H1 (cell line): ENCODE measurements around the gene ANKRD62. TPM values are rescaled to one million over a fixed set of nuclear protein-coding genes. Genes with fewer than 3 reads are reported as not detected.

Source experiments
- CTCF ChIA-PET: fragments of 300-600 bp; sonication (Branson Sonifier 250); formaldehyde crosslinking; loops from one replicate; lab custom pipeline; 2021; ENCODE audit not compliant: partially characterized antibody; lab: Charles Lee
- POLR2A ChIA-PET: fragments of 300-600 bp; sonication (Branson Sonifier 250); formaldehyde crosslinking; loops from one replicate; lab custom pipeline; 2021; ENCODE audit warnings: inconsistent platforms; ENCODE audit not compliant: partially characterized antibody; lab: Charles Lee
- DNase-seq, 2 experiments: peaks; one replicate each; pipeline versions ENCODE4 v3.0.0 to v3.0.0-alpha.2; 2010 to 2022; ENCODE audit warnings: low spot score in 2 of 2, low read depth in 1 of 2, mixed read lengths in 1 of 2
- FAIRE-seq: peaks from 2 replicates; lab custom pipeline; 2011; peaks lifted over from hg19 to GRCh38; lab: Jason Lieb, UNC
- H2AFZ ChIP-seq: 2 replicates; pipeline ENCODE4 v1.8.1; 2012; ENCODE audit warnings: low read length, inconsistent platforms
- H2AK5ac ChIP-seq: 2 replicates; pipeline ENCODE4 v1.6.1; 2013; ENCODE audit warnings: low read depth, low read length
- H2BK120ac ChIP-seq: replicated peaks from 2 replicates; pipeline ENCODE3; 2013; ENCODE audit warnings: low read depth, low read length, inconsistent platforms
- H2BK12ac ChIP-seq: 2 replicates; pipeline ENCODE4 v1.6.1; 2013; ENCODE audit warnings: low read depth, low read length
- H2BK15ac ChIP-seq: 2 replicates; pipeline ENCODE4 v1.6.1; 2013; ENCODE audit warnings: low read length
- H2BK20ac ChIP-seq: 2 replicates; pipeline ENCODE4 v1.6.1; 2013; ENCODE audit warnings: low read length
- H2BK5ac ChIP-seq: 2 replicates; pipeline ENCODE4 v1.6.1; 2013; ENCODE audit warnings: low read depth, low read length
- H3K14ac ChIP-seq: 2 replicates; pipeline ENCODE4 v1.6.1; 2013; ENCODE audit warnings: inconsistent platforms; ENCODE audit not compliant: insufficient read length
- H3K18ac ChIP-seq: 2 replicates; pipeline ENCODE4 v1.6.1; 2013; ENCODE audit warnings: low read length; ENCODE audit errors: extremely low read depth
- H3K23ac ChIP-seq: 2 replicates; pipeline ENCODE4 v1.6.1; 2013; ENCODE audit warnings: inconsistent platforms; ENCODE audit not compliant: insufficient read length
- H3K23me2 ChIP-seq: 2 replicates; pipeline ENCODE4 v1.6.1; 2013; ENCODE audit warnings: low read depth, low read length
- H3K27ac ChIP-seq: 2 replicates; pipeline ENCODE4 v1.6.1; 2011; ENCODE audit warnings: low read depth, low read length, inconsistent platforms
- H3K27me3 ChIP-seq, 4 experiments: replicated peaks in 1 of 4; 1 replicate in 1 of 4; 2 replicates in 3 of 4; pipeline versions ENCODE4 v1.6.1 to v1.8.1; 2011 to 2013; ENCODE audit warnings: low read length in 3 of 4, mild to moderate bottlenecking in 3 of 4, inconsistent platforms in 2 of 4, mixed read lengths in 2 of 4, moderate library complexity in 1 of 4; ENCODE audit not compliant: control insufficient read depth in 3 of 4, insufficient read depth in 3 of 4; ENCODE audit errors: extremely low read depth in 1 of 4
- H3K36me3 ChIP-seq, 4 experiments: 2 replicates each; pipeline versions ENCODE4 v1.6.1 to v1.8.1; 2011 to 2013; ENCODE audit warnings: mild to moderate bottlenecking in 4 of 4, low read length in 3 of 4, moderate library complexity in 2 of 4, control low read depth in 1 of 4, inconsistent platforms in 1 of 4; ENCODE audit not compliant: insufficient read depth in 4 of 4, control insufficient read depth in 2 of 4
- H3K4ac ChIP-seq: replicated peaks from 2 replicates; pipeline ENCODE3; 2013; ENCODE audit warnings: low read length, low read depth, mixed read lengths, inconsistent platforms; ENCODE audit not compliant: insufficient read length
- H3K4me1 ChIP-seq, 4 experiments: replicated peaks in 1 of 4; 1 replicate in 1 of 4; 2 replicates in 3 of 4; pipeline versions ENCODE4 v1.6.1 to v1.8.1; 2011 to 2013; ENCODE audit warnings: low read length in 3 of 4, inconsistent platforms in 2 of 4, mixed read lengths in 1 of 4; ENCODE audit not compliant: insufficient read depth in 4 of 4, control insufficient read depth in 3 of 4
- H3K4me2 ChIP-seq, 2 experiments: 2 replicates each; pipeline versions ENCODE4 v1.6.1 to v1.8.1; 2011 to 2013; ENCODE audit warnings: low read depth in 2 of 2, low read length in 2 of 2, control low read depth in 1 of 2, inconsistent platforms in 1 of 2, mild to moderate bottlenecking in 1 of 2; ENCODE audit not compliant: insufficient read depth in 1 of 2
- H3K4me3 ChIP-seq, 4 experiments: fragments of 200-600, 300-600 bp in 1 of 4; sonication (generic), shearing (Covaris generic), sonication (Bioruptor Twin) in 1 of 4; 2 replicates each; pipeline versions ENCODE4 v1.5.1 to v1.8.1; 2011 to 2016; ENCODE audit warnings: low read length in 4 of 4, low read depth in 3 of 4, control low read depth in 2 of 4, inconsistent platforms in 2 of 4, mild to moderate bottlenecking in 2 of 4, mixed read lengths in 1 of 4, moderate library complexity in 1 of 4; ENCODE audit not compliant: insufficient read depth in 2 of 4; ENCODE audit errors: extremely low read depth in 1 of 4
- H3K56ac ChIP-seq: replicated peaks from 2 replicates; pipeline ENCODE3; 2013; ENCODE audit warnings: low read depth, mild to moderate bottlenecking, mixed read lengths, low read length, inconsistent platforms; ENCODE audit not compliant: insufficient read length
- H3K79me1 ChIP-seq: 2 replicates; pipeline ENCODE4 v1.6.1; 2013; ENCODE audit warnings: low read depth, low read length, control low read depth
- H3K79me2 ChIP-seq, 2 experiments: 2 replicates each; pipeline versions ENCODE4 v1.6.1 to v1.8.1; 2012 to 2013; ENCODE audit warnings: low read length in 2 of 2, mild to moderate bottlenecking in 2 of 2, inconsistent platforms in 1 of 2; ENCODE audit not compliant: insufficient read depth in 2 of 2, control insufficient read depth in 1 of 2
- H3K9ac ChIP-seq, 4 experiments: replicated peaks in 1 of 4; 1 replicate in 1 of 4; 2 replicates in 3 of 4; pipeline versions ENCODE4 v1.6.1 to v1.8.1; 2011 to 2013; ENCODE audit warnings: low read depth in 3 of 4, low read length in 3 of 4, control low read depth in 2 of 4, mild to moderate bottlenecking in 2 of 4, moderate library complexity in 2 of 4, inconsistent platforms in 1 of 4; ENCODE audit errors: extremely low read depth in 1 of 4
- H3K9me3 ChIP-seq, 2 experiments: 2 replicates each; pipeline versions ENCODE4 v1.6.1 to v1.8.1; 2012 to 2013; ENCODE audit warnings: mild to moderate bottlenecking in 2 of 2, moderate library complexity in 2 of 2, control low read depth in 1 of 2, inconsistent platforms in 1 of 2, low read depth in 1 of 2, low read length in 1 of 2, mixed read lengths in 1 of 2; ENCODE audit not compliant: insufficient read depth in 2 of 2
- H4K20me1 ChIP-seq, 2 experiments: replicated peaks in 1 of 2; 2 replicates each; pipeline versions ENCODE3 to v1.8.1; 2011 to 2013; ENCODE audit warnings: inconsistent platforms in 2 of 2, low read length in 2 of 2, mild to moderate bottlenecking in 1 of 2; ENCODE audit not compliant: insufficient read depth in 2 of 2, control insufficient read depth in 1 of 2
- H4K5ac ChIP-seq: 2 replicates; pipeline ENCODE4 v1.6.1; 2013; ENCODE audit warnings: low read length, low read depth, mixed read lengths, inconsistent platforms; ENCODE audit not compliant: insufficient read length
- H4K8ac ChIP-seq: 2 replicates; pipeline ENCODE4 v1.8.0; 2013; ENCODE audit warnings: mild to moderate bottlenecking, moderate library complexity, low read length, inconsistent platforms; ENCODE audit not compliant: insufficient read depth; ENCODE audit errors: extremely low read depth
- H4K91ac ChIP-seq: replicated peaks from 2 replicates; pipeline ENCODE3; 2013; ENCODE audit warnings: low read length, mixed read lengths, inconsistent platforms; ENCODE audit not compliant: insufficient read length
- HDAC2 ChIP-seq, 2 experiments: fragments of 300-600 bp in 1 of 2; sonication (generic) in 1 of 2; IDR thresholded peaks; 2 replicates each; pipeline ENCODE4 v1.6.1; 2011 to 2012; ENCODE audit warnings: low read depth in 2 of 2, low read length in 2 of 2, mild to moderate bottlenecking in 2 of 2, moderate library complexity in 2 of 2, borderline replicate concordance in 1 of 2, inconsistent platforms in 1 of 2
- POU5F1 ChIP-seq: IDR thresholded peaks from 2 replicates; pipeline ENCODE4 v1.6.1; 2011; ENCODE audit warnings: low read depth, mild to moderate bottlenecking, low read length, moderate library complexity
- RAD21 ChIP-seq, 2 experiments: IDR thresholded peaks in 1 of 2; conservative IDR thresholded peaks in 1 of 2; 2 replicates each; pipeline ENCODE4 v1.6.1; 2011; ENCODE audit warnings: low read depth in 2 of 2, low read length in 2 of 2, improper control_type of control experiment in 1 of 2, inconsistent platforms in 1 of 2, mild to moderate bottlenecking in 1 of 2, moderate library complexity in 1 of 2
- WGBS, 2 experiments: shearing (Covaris generic) in 1 of 2; methylation state at CpG; one replicate each; pipeline versions ENCODE4 v1.1.6 to v1.1.7; 2013 to 2015; ENCODE audit warnings: low lambda C conversion rate in 2 of 2, mixed read lengths in 2 of 2, inconsistent platforms in 1 of 2, low coverage in 1 of 2, missing lambda C conversion rate in 1 of 2; ENCODE audit not compliant: insufficient replicate concordance in 2 of 2, insufficient coverage in 1 of 2, insufficient read length in 1 of 2; ENCODE audit errors: extremely low coverage in 1 of 2, missing lambda C conversion rate in 1 of 2; 5-methylcytosine and 5-hydroxymethylcytosine counted together
- polyA plus RNA-seq, 7 experiments: library from polyadenylated mRNA; depleted of rRNA in 3 of 7; stranded (reverse) in 5 of 7; unstranded in 2 of 7; fragments of >200 nt in 5 of 7; fragments of 200-250 nt in 2 of 7; gene quantifications; 1 replicate in 5 of 7; 2 replicates in 1 of 7; 4 replicates in 1 of 7; pipeline versions ENCODE4 v1.2.1 to v1.2.3, GENCODE V29; 2011 to 2013; ENCODE audit warnings: missing spikeins in 2 of 7, mixed read lengths in 2 of 7
- total RNA-seq: library from RNA; stranded (reverse); fragmentation: NEBNext Ultra II Directional; extraction: Animal tissue kit (Norgen Biotek cat#: 25700); gene quantifications from 2 replicates; pipeline ENCODE4 v1.2.1, GENCODE V29; 2021
- TF ChIP-seq, protein P1 (sequence below), 3 experiments: IDR thresholded peaks; 1 replicate in 2 of 3; 2 replicates in 1 of 3; pipeline versions ENCODE4 v1.5.1 to v1.6.1; 2011; ENCODE audit warnings: low read length in 3 of 3, mild to moderate bottlenecking in 3 of 3, inconsistent platforms in 2 of 3, low read depth in 1 of 3, moderate library complexity in 1 of 3; ENCODE audit not compliant: insufficient read depth in 1 of 3; ENCODE audit errors: control extremely low read depth in 1 of 3

The ANKRD62 gene
- total and polyA plus RNA-seq, 2 of the 8 experiments (the other 6 are each of a cell fraction or from before 2014, with no cell fraction given): not detected

DNA sequence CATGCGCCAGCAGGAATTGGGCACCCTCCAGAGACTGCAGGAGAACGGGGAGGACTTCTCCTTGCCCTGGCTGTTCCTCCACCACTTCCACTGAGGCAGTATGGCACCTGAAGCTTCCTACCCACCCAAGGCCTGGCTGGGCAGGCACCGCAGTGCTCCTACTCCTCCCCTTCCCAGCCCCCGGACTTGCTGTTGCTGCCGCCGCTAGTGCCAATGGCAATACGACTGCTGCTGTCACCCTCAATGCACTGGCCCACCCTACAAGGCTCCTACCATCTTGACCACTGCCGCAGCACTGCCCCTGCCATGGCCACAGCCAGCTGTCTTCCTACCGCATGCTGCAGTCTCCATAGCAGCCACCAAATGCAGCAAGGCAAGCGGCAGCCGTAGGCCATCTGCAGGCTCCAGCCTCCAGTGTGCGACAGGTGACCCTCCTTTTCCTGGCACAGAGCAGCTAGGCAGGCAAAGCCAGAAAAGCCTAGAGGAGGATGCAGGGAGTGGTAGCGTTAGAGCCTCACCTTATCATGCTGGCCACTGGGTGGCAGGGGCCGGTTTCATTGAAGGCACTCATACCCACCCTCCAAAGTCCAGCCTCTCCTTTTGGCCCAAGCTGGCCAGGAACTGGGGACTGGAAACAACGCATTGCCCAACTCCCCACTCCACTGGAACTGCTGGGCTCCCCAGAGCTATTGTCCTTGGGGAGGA lies 47.4 kb upstream of the ANKRD62 start:
- Histone ChIP-seq H3K9me3 (no peaks in the 10 kb centered on the region), H3K27me3 (no peaks in the 10 kb centered on the region), H3K4me1 (peaks cover 0 to 4% (median 0%) of the 10 kb centered on the region in 4 experiments; a peak in 1 of 7 replicates), H3K18ac (no peak overlapping the region), H3K9ac (no peak overlapping the region), H3K36me3 (no peaks in the 10 kb centered on the region), H4K91ac (no peak overlapping the region), H2AK5ac (no peak overlapping the region), H3K27ac (no peak overlapping the region), H3K4me2 (no peak overlapping the region), H3K79me1 (no peaks in the 10 kb centered on the region), H3K23ac (no peak overlapping the region), H3K14ac (no peak overlapping the region), H4K20me1 (no peaks in the 10 kb centered on the region), H2BK5ac (no peak overlapping the region), H3K23me2 (no peaks in the 10 kb centered on the region), H4K5ac (no peak overlapping the region), H2BK15ac (no peak overlapping the region), H2BK120ac (no peak overlapping the region), H2BK12ac (no peak overlapping the region; the same call in 1 of the 2 replicates), H3K56ac (no peak overlapping the region), H3K79me2 (no peaks in the 10 kb centered on the region), H3K4ac (no peak overlapping the region), H4K8ac (no peak overlapping the region), H2AFZ (no peak overlapping the region; the same call in 1 of the 2 replicates), H2BK20ac (no peak overlapping the region), H3K4me3 (no peak overlapping the region)
- DNase-seq: no peak
- FAIRE-seq: no peak
- ChIA-PET CTCF (interaction anchor here (0.8 to 1.8 kb wide), 9 partner anchors 8 to 356 kb away, joined by 3 to 7 read pairs (median 3); no protein-coding TSS in a partner anchor), POLR2A (no interaction called here)
- WGBS, 2 experiments: 94% methylated on average over 15 of the region's 15 CpGs; no CpG with 5 or more reads in 1 of the 2 experiments
- TF ChIP-seq RAD21 (IDR thresholded peaks at IDR 0.05 in 1 of 2, conservative IDR thresholded peaks at IDR 0.05 in 1 of 2; ENCODE audit: low read depth in 2 of 2, low read length in 2 of 2) (peak in 1 of 2 experiments; percentile 11; a peak in 1 of 4 replicates), HDAC2 (IDR thresholded peaks at IDR 0.05; ENCODE audit: borderline replicate concordance in 1 of 2, low read depth in 2 of 2, low read length in 2 of 2) (no peak), POU5F1 (no peak)
- TF ChIP-seq, protein P1, sequence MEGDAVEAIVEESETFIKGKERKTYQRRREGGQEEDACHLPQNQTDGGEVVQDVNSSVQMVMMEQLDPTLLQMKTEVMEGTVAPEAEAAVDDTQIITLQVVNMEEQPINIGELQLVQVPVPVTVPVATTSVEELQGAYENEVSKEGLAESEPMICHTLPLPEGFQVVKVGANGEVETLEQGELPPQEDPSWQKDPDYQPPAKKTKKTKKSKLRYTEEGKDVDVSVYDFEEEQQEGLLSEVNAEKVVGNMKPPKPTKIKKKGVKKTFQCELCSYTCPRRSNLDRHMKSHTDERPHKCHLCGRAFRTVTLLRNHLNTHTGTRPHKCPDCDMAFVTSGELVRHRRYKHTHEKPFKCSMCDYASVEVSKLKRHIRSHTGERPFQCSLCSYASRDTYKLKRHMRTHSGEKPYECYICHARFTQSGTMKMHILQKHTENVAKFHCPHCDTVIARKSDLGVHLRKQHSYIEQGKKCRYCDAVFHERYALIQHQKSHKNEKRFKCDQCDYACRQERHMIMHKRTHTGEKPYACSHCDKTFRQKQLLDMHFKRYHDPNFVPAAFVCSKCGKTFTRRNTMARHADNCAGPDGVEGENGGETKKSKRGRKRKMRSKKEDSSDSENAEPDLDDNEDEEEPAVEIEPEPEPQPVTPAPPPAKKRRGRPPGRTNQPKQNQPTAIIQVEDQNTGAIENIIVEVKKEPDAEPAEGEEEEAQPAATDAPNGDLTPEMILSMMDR (IDR thresholded peaks at IDR 0.05; ENCODE audit: control extremely low read depth in 1 of 3, insufficient read depth in 1 of 3, low read depth in 1 of 3, low read length in 3 of 3): peak; percentile 17 to 40 (median 31); a peak in 3 of 4 replicates
